HepG2 (cell line): ENCODE results near the gene PDZD7. TPM values are rescaled to one million over a fixed set of nuclear protein-coding genes. Genes with fewer than 3 reads are reported as not detected.

Experiments used
- ATAC-seq: fragments of 200-7000 bp; cut with Tn5 transposase; 3 replicates; pipeline ENCODE4 v1.9.1; 2020; ENCODE audit warnings: mild to moderate bottlenecking, moderate library complexity
- BruUV-seq: library from RNA; stranded (reverse); fragments of 400-500 nt; replicated peaks from 2 replicates; lab custom pipeline; 2021; lab: Mats Ljungman, UMichigan
- CTCF ChIA-PET: fragments of 300-600 bp; formaldehyde crosslinking; extraction: SDS; loops from one replicate; lab custom pipeline; 2021; ENCODE audit warnings: low total read pairs, inconsistent platforms, low intra/inter-chr PET ratio; lab: Yijun Ruan, JAX
- POLR2A ChIA-PET: fragments of 350-600 bp; sonication (Branson Sonifier 250); formaldehyde crosslinking; loops from one replicate; lab custom pipeline; 2020; ENCODE audit warnings: antibody characterized with exemption, inconsistent platforms; lab: Yijun Ruan, JAX
- DNase-seq: peaks from one replicate; pipeline ENCODE4 v3.0.0-alpha.2; 2015; ENCODE audit warnings: low spot score
- FAIRE-seq: peaks from 3 replicates; lab custom pipeline; 2011; peaks lifted over from hg19 to GRCh38; lab: Jason Lieb, UNC
- H2AFZ ChIP-seq: one replicate; pipeline ENCODE4 v1.6.1; 2011; ENCODE audit warnings: low read length, inconsistent platforms
- H3K27ac ChIP-seq: fragments of 300-600 bp; 3 replicates; pipeline ENCODE4 v1.8.0; 2011; ENCODE audit warnings: mixed run types, mild to moderate bottlenecking, mixed read lengths, low read length, inconsistent platforms; ENCODE audit not compliant: insufficient read depth; ENCODE audit errors: extremely low read length
- H3K27me3 ChIP-seq, 2 experiments: fragments of 200-600 bp in 1 of 2; 2 replicates in 1 of 2; 3 replicates in 1 of 2; pipeline versions ENCODE4 v1.6.0 to v1.8.0; 2011; ENCODE audit warnings: low read length in 2 of 2, mild to moderate bottlenecking in 2 of 2, moderate library complexity in 2 of 2, inconsistent platforms in 1 of 2; ENCODE audit not compliant: insufficient read depth in 2 of 2, control insufficient read depth in 1 of 2
- H3K36me3 ChIP-seq, 2 experiments: fragments of 200-600 bp in 1 of 2; replicated peaks in 1 of 2; 2 replicates in 1 of 2; 3 replicates in 1 of 2; pipeline versions ENCODE4 v1.5.1 to v1.8.0; 2011; ENCODE audit warnings: low read length in 2 of 2, inconsistent platforms in 1 of 2; ENCODE audit not compliant: insufficient read depth in 2 of 2, control insufficient read depth in 1 of 2
- H3K4me1 ChIP-seq: 2 replicates; pipeline ENCODE4 v1.5.1; 2012; ENCODE audit warnings: low read length, inconsistent platforms; ENCODE audit not compliant: insufficient read depth
- H3K4me2 ChIP-seq: 2 replicates; pipeline ENCODE4 v1.6.0; 2011; ENCODE audit warnings: low read depth, low read length, inconsistent platforms
- H3K4me3 ChIP-seq, 3 experiments: fragments of 200-600 bp in 1 of 3; sonication (generic), shearing (Covaris generic) in 1 of 3; replicated peaks in 1 of 3; 2 replicates each; pipeline ENCODE4 v1.5.1; 2011 to 2016; ENCODE audit warnings: low read length in 3 of 3, inconsistent platforms in 2 of 3, low read depth in 2 of 3, mild to moderate bottlenecking in 2 of 3, control low read depth in 1 of 3, mixed read lengths in 1 of 3; ENCODE audit not compliant: insufficient read depth in 1 of 3
- H3K79me2 ChIP-seq: one replicate; pipeline ENCODE4 v1.6.1; 2011; ENCODE audit warnings: low read length, inconsistent platforms; ENCODE audit not compliant: insufficient read depth
- H3K9ac ChIP-seq: 2 replicates; pipeline ENCODE4 v1.6.0; 2011; ENCODE audit warnings: mild to moderate bottlenecking, low read depth, low read length, inconsistent platforms; ENCODE audit not compliant: insufficient read depth
- H3K9me3 ChIP-seq: 2 replicates; pipeline ENCODE4 v1.5.1; 2012; ENCODE audit warnings: mild to moderate bottlenecking, low read length
- H4K20me1 ChIP-seq: 2 replicates; pipeline ENCODE4 v1.6.0; 2011; ENCODE audit warnings: inconsistent platforms, mild to moderate bottlenecking, low read length, moderate library complexity; ENCODE audit not compliant: insufficient read depth
- HNF4A ChIP-seq: sonication (generic); formaldehyde crosslinking; IDR thresholded peaks from 2 replicates; pipeline ENCODE4 v1.4.0; 2020; ENCODE audit warnings: missing genetic modification reagents
- HNRNPK ChIP-seq: fragments of 200-400 bp; formaldehyde crosslinking; IDR thresholded peaks from 2 replicates; pipeline ENCODE4 v1.6.1; 2018; ENCODE audit warnings: low read length, low read depth, moderate library complexity, mild to moderate bottlenecking; ENCODE audit not compliant: poor library complexity, severe bottlenecking
- JARID2 ChIP-seq: sonication (generic); formaldehyde crosslinking; IDR thresholded peaks from 2 replicates; pipeline ENCODE4 v1.8.1; 2023; ENCODE audit warnings: missing genetic modification reagents, inconsistent platforms; ENCODE audit not compliant: insufficient replicate concordance
- MAF1 ChIP-seq: sonication (generic); formaldehyde crosslinking; IDR thresholded peaks from 2 replicates; pipeline ENCODE4 v1.5.0; 2020; ENCODE audit warnings: missing genetic modification reagents, borderline replicate concordance
- NR2C2 ChIP-seq: sonication (generic); formaldehyde crosslinking; IDR thresholded peaks from 2 replicates; pipeline ENCODE4 v1.4.0; 2020; ENCODE audit warnings: missing genetic modification reagents, mild to moderate bottlenecking, moderate library complexity, borderline replicate concordance
- PAF1 ChIP-seq: IDR thresholded peaks from 2 replicates; pipeline ENCODE4 v1.6.1; 2016; ENCODE audit warnings: missing genetic modification reagents, missing compliant biosample characterization
- RBFOX2 ChIP-seq: fragments of 200-400 bp; formaldehyde crosslinking; IDR thresholded peaks from 2 replicates; pipeline ENCODE4 v1.6.1; 2017; ENCODE audit warnings: low read depth, mild to moderate bottlenecking, low read length
- RERE ChIP-seq: IDR thresholded peaks from 2 replicates; pipeline ENCODE4 v1.6.1; 2016; ENCODE audit warnings: low read depth, missing genetic modification reagents, missing compliant biosample characterization
- RFX5 ChIP-seq: IDR thresholded peaks from 2 replicates; pipeline ENCODE4 v1.6.1; 2011; ENCODE audit warnings: low read depth, low read length, improper control_type of control experiment
- SMAD3 ChIP-seq: sonication (generic); formaldehyde crosslinking; IDR thresholded peaks from 2 replicates; pipeline ENCODE4 v1.4.0; 2020; ENCODE audit warnings: missing genetic modification reagents
- SP2 ChIP-seq: sonication (generic); formaldehyde crosslinking; IDR thresholded peaks from 2 replicates; pipeline ENCODE4 v1.5.1; 2020; ENCODE audit warnings: mild to moderate bottlenecking, missing genetic modification reagents
- ZBTB7B ChIP-seq: sonication (generic); formaldehyde crosslinking; IDR thresholded peaks from 2 replicates; pipeline ENCODE4 v1.4.0; 2020; ENCODE audit warnings: missing genetic modification reagents
- ZNF280B ChIP-seq: sonication (generic); formaldehyde crosslinking; IDR thresholded peaks from 2 replicates; pipeline ENCODE4 v1.5.0; 2020; ENCODE audit warnings: missing genetic modification reagents, mild to moderate bottlenecking, borderline replicate concordance
- WGBS: methylation state at CpG from one replicate; pipeline ENCODE4 v1.1.6; 2017; ENCODE audit warnings: low lambda C conversion rate; 5-methylcytosine and 5-hydroxymethylcytosine counted together
- in situ Hi-C: cut with HindIII; loops from 2 replicates; pipeline ENCODE4 v1.10.0; 2017; ENCODE audit warnings: low pct_unique_long_range_greater_than_20kb; ENCODE audit not compliant: extremely low pct_ligation_motif_present
- intact Hi-C: fragments of 100-400 bp; cut with micrococcal nuclease; formaldehyde crosslinking; loops from one replicate; pipeline ENCODE4 v1.10.0; 2022; ENCODE audit not compliant: unreplicated experiment
- polyA plus RNA-seq, 8 experiments: library from polyadenylated mRNA; depleted of rRNA in 3 of 8; stranded (reverse) in 7 of 8; unstranded in 1 of 8; fragments of >200 nt; fragmentation: Illumina TruSeq in 4 of 8; extraction: Trizol in 4 of 8; gene quantifications; 2 replicates each; pipeline versions ENCODE4 v1.2.1 to v1.2.3, GENCODE V29; 2011 to 2016; ENCODE audit warnings: low read depth in 4 of 8, missing spikeins in 1 of 8, mixed read lengths in 1 of 8; ENCODE audit not compliant: insufficient read depth in 1 of 8
- total RNA-seq, 5 experiments: library from RNA; depleted of rRNA; stranded (reverse); fragments of >200 nt; fragmentation: Illumina TruSeq; extraction: Trizol; gene quantifications; 2 replicates each; pipeline ENCODE4 v1.2.3, GENCODE V29; 2016; ENCODE audit warnings: low read depth in 1 of 5

Gene PDZD7
- total and polyA plus RNA-seq, 2 of the 13 experiments (the other 11 are each of a cell fraction or from before 2014, with no cell fraction given): 0.58 to 0.73 TPM

- Histone ChIP-seq H3K4me1 (peaks cover 88% of the 10 kb centered on the region), H3K4me2 (no peak overlapping the region), H3K79me2 (peaks cover 25% of the 10 kb centered on the region), H3K27ac (peak overlapping the region; percentile 36), H3K36me3 (peaks cover 0 to 9% of the 10 kb centered on the region in 2 experiments; a peak in 3 of 5 replicates), H3K4me3 (no peak overlapping the region), H3K9me3 (no peaks in the 10 kb centered on the region), H2AFZ (no peak overlapping the region), H4K20me1 (no peaks in the 10 kb centered on the region; the same call in 1 of the 2 replicates), H3K9ac (no peak overlapping the region), H3K27me3 (no peaks in the 10 kb centered on the region; a peak in 1 of 5 replicates)
- TF ChIP-seq RERE (CRISPR knock-in tag): no peak
- no peak for TF ChIP-seq SP2 (CRISPR knock-in tag)
- peak; percentile 6; the same call in 1 of the 2 replicates for TF ChIP-seq ZBTB7B
- no peak for TF ChIP-seq MAF1
- no peak for TF ChIP-seq SMAD3 (CRISPR knock-in tag)
- TF ChIP-seq JARID2 (CRISPR knock-in tag): no peak
- no peak for TF ChIP-seq NR2C2
- peak; percentile 36; the same call in 1 of the 2 replicates for TF ChIP-seq RBFOX2
- peak; percentile 87; the same call in 1 of the 2 replicates for TF ChIP-seq PAF1
- peak; percentile 29 for TF ChIP-seq HNRNPK
- no peak for TF ChIP-seq ZNF280B (CRISPR knock-in tag)
- TF ChIP-seq HNF4A (CRISPR knock-in tag): no peak
- TF ChIP-seq RFX5: no peak
- WGBS: 92% methylated on average over 2 of the region's 2 CpGs
- in situ Hi-C loops: no loop called here
- no peak for FAIRE-seq
- DNase-seq: no peak
- BruUV-seq: no TSS peak
- ChIA-PET POLR2A (interaction anchor here (0.8 to 12.6 kb wide), 3 partner anchors 8 to 24 kb away, joined by 3 to 277 read pairs (median 3); partner anchors contain the start of genes LZTS2, MRPL43 and TWNK), CTCF (interaction anchor here (0.9 kb wide), 1 partner anchor 18 kb away, joined by 3 read pairs; no protein-coding TSS in a partner anchor)
- intact Hi-C loops: no loop called here
- ATAC-seq: no peak
Observed at GRCh38 chr10:100967332-100967731, 63.6 kb downstream of the PDZD7 start.
